ENCODE measurements around the gene PDE3B.
"Not testable (repeated sequence)": the region's sequence is repeated elsewhere in the genome, so short reads cannot be mapped to it uniquely, and the experiment has no call there.

Gene PDE3B

DNA sequence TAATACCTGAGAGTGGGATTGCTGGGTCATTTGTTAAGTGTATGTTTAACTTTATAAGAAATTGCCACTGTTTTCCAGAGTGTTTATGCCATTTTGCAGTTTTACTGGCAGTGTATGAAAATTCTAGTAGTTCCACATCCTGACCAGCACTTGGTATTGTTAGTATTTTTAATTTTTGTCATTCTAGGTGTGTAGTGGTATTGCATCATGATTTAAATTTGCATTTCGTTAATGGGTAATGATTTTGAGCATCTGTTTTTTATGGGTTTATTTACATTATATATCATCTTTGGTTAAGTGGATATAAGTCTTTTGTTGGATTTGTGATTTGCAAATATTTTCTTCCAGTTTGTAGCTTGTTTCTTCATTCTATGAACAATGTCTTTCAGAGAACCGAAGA lies 34.7 kb downstream of the PDE3B start:
- no peak for DNase-seq

- DNase-seq, result no peak
Observed at GRCh38 chr11:14679662-14680061, 36.1 kb downstream of the PDE3B start.

GRCh38 chr11:14684234-14684915 lies 40.8 kb downstream of the PDE3B start:
- not testable (repeated sequence) for DNase-seq

DNA sequence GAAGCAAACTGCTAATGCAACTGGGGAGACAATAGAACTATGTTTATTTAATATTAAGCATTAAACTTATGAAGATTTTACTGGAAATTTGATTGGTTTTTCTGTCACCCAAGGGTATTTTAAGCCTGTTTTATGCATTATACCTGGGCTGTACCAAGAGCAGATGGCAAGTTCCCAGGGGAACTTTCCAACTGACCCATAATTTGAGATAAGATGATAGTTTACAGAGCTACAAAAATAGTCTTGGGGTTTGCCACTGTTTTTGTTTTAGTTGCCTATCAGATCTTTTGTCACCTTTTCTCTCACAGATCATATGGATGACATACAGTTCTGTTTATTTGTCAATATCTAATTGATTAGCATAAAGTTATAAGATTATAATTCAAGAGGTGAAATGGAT lies 43.9 kb downstream of the PDE3B start:
- no peak for DNase-seq

GRCh38 chr11:14687943-14688627 lies 44.5 kb downstream of the PDE3B start:
- no peak for DNase-seq

DNA sequence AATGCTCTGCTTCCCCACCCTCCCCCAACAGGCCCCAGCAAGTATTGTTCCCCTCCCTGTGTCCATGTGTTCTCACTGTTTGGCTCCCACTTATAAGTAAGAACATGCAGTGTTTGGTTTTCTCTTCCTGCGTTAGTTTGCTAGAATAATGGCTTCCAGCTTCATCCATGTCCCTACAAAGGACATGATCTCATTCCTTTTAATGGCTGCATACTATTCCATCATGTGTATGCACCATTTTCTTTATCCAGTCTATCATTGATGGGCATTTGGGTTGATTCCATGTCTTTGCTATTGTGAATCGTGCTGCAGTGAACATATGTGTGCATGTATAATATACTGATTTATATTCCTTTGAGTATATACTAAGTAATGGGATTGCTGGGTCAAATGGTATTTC lies 52.1 kb downstream of the PDE3B start:
- not testable (repeated sequence) for DNase-seq

DNA sequence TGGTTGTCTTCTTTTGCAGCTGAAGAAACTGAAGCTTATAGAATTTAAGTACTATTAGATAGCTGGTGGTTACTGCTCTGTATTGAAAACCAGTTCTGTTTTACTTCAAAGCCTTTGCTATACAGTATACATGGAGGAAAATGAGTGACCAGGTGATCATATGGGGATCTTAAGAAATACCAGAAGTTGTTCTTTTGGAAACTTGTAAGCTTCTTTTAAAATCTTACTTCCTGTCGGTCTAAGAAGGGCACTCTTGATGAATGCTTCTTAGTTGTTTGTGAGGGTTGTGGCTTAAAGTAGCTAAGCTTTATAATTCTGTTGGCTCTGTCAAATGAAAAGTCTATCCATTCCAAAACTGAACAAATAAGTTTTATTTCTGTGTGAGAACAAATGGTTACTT lies 55.2 kb downstream of the PDE3B start:
- no peak for DNase-seq

DNA sequence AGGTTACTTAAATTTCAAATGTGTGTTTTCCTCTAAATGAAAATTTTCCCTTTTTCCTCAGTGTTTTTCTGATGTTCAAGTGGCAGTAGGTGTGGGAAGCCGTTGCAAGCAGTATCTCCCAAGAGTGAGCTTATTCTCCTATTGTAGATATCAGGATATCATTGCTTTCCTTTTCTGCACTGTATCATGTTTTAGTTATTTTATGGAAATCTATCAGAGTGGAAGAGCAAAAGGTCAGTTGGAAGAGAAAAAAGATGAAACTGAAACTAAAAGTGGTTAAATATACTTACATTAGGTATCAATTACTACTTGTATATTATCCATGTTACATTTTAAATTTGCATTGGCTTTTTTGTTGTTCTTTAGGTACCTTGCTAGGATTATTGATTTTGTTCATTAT lies 57.0 kb downstream of the PDE3B start:
- DNase-seq, result no peak

DNA sequence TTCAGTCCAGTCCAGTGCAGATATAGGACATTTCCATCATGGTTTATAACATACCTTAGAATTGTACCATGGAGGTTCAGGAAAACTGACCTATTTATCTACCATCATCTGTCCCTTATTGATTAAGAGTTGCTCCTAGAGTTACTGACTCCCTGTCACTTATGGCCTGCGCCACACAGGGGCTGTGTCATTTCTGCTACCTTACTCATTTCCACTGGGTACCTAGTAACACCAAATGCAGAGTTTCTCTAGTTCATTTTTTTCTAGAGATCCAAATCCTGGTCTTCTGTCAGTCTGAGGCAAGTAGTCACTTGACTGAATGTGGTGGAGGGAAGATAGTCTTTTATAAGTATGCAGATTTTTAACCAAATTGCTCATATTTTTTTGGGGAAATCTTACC lies 59.2 kb downstream of the PDE3B start:
- DNase-seq, result no peak

DNA sequence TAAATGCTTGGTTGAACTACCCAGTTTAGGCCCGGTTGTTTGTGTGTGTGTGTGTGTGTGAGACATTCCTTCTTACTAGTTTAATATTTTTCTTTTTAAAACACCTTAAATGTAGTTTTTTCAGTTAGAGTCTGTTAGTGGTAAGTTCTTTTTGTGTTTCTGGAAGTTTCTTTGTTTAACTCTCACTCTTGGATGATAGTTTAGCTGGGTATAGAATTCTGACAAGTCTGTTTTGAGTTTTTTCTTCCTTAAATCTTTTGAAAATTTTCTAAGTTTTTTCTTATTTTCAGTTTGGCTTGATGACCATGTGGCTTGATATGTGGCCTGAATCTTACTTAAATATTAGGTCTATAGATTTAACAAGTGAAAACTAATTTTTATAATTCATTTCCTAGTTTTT lies 60.1 kb downstream of the PDE3B start:
- no peak for DNase-seq

- DNase-seq, result no peak
Observed at GRCh38 chr11:14705067-14705466, 61.5 kb downstream of the PDE3B start.

GRCh38 chr11:14713496-14714244 lies 70.1 kb downstream of the PDE3B start:
- no peak for DNase-seq

GRCh38 chr11:14715669-14716068 lies 72.1 kb downstream of the PDE3B start:
- DNase-seq, result not testable (repeated sequence)

GRCh38 chr11:14722496-14722895 lies 78.9 kb downstream of the PDE3B start:
- DNase-seq, result no peak

GRCh38 chr11:14725150-14725549 lies 81.5 kb downstream of the PDE3B start:
- no peak for DNase-seq

DNA sequence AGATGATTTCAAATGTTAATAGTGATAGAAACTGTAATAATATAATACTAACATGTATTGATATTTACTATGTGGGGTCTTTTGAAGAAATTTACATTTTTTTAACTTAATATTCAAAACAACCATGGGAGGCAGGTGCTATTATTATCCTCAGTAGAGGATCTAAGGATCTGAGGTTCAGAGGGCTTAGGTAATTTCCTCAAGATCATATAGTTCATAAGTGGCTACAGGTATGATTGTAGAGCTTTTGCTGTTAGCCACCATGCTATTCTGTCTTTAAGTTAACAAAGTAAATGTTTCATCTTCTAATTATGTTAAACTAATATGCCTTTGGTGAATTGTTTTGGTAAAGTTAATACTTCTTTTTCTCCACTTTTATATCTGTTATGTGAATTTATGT lies 83.6 kb downstream of the PDE3B start:
- no peak for DNase-seq

GRCh38 chr11:14727746-14728145 lies 84.1 kb downstream of the PDE3B start:
- no peak for DNase-seq

- not testable (repeated sequence) for DNase-seq
Observed at GRCh38 chr11:14740539-14740938, 96.9 kb downstream of the PDE3B start.

- no peak for DNase-seq
Observed at GRCh38 chr11:14741195-14741594, 97.6 kb downstream of the PDE3B start.

GRCh38 chr11:14742849-14743559 lies 99.4 kb downstream of the PDE3B start:
- no peak for DNase-seq

- DNase-seq, result not testable (repeated sequence)
Observed at GRCh38 chr11:14743667-14744066, 100.1 kb downstream of the PDE3B start.

DNA sequence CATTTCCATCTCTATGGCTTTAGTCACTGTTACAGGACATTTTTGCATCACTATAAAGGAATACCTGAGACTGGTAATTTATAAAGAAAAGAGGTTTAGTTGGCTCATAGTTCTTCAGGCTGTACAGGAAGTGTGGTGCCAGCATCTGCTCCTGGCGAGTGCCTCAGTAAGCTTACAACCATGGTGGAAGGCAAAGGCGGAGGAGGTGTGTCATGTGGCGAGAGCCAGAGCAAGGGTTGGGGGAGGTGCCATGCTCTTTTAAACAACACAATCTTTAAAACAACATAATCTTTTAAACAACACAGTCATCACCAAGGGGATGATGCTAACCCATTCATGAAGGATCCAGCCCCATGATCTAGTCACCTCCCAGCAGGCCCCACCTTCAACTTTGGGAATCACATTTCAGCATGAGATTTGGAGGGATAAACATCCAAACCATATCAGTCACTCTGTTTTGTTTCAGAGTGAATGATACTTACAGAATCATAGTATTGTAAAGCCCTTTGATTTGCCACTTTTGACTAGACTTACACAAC lies 103.3 kb downstream of the PDE3B start:
- no peak for DNase-seq

DNA sequence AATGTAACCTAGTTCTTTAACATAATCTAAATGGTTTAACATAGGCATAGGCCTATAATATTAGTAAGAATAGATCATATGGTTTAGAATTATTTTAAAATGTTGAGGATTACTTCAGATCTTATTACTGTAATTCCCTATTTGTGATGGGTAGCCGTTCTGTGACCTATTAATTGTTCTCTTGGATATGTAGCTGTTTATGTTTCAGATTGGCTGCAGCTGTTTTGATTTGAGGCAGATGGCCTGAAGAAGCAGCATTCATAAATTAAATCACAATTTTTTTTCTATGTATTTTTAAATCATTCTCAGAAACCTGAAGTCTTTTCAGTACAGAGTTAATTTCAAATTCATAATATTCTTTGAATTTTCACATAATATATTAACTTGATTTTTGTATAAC lies 104.5 kb downstream of the PDE3B start:
- DNase-seq, result no peak
